AG08395 (cell line): Measurements from ENCODE around the gene ZNF667.

Source experiments
- DNase-seq: peaks from one replicate; pipeline ENCODE4 v3.0.0; 2012; ENCODE audit warnings: mixed read lengths, low spot score

ZNF667 gene

GRCh38 chr19:56476651-56477428, at the start of gene ZNF667:
Gene ZNF667, minus strand, starts transcription at chr19:56477345. Its CDS starts 14,975 bp downstream, at chr19:56462370.
- peak; percentile 71 for DNase-seq

- no peak for DNase-seq
These were observed 48.2 kb upstream of the ZNF667 start for GRCh38 chr19:56525214-56525860.

GRCh38 chr19:56508290-56508778, 31.2 kb upstream of the ZNF667 start:
- no peak for DNase-seq

GRCh38 chr19:56507446-56508289, 30.5 kb upstream of the ZNF667 start, which contains the start of gene ZNF471:
Gene ZNF471, plus strand, starts transcription at chr19:56507855. Its CDS starts 3,717 bp downstream, at chr19:56511572.
- DNase-seq, result peak; percentile 100

- DNase-seq, result no peak
These were observed 27.4 kb upstream of the ZNF667 start for GRCh38 chr19:56504581-56504980.

GRCh38 chr19:56491399-56491798, 14.3 kb upstream of the ZNF667 start:
- DNase-seq, result no peak

- peak; percentile 98 for DNase-seq
These were observed 539 bp upstream of the ZNF667 start for GRCh38 chr19:56477429-56478338.

GRCh38 chr19:56476093-56476492, 1.1 kb downstream of the ZNF667 start:
- DNase-seq, result no peak

GRCh38 chr19:56474308-56474707, 2.8 kb downstream of the ZNF667 start:
- DNase-seq, result no peak

GRCh38 chr19:56441206-56441792, 35.8 kb downstream of the ZNF667 start:
- no peak for DNase-seq

GRCh38 chr19:56423985-56424353, 53.2 kb downstream of the ZNF667 start:
- DNase-seq, result no peak

- no peak for DNase-seq
These were observed 53.7 kb downstream of the ZNF667 start for GRCh38 chr19:56423276-56423984.

GRCh38 chr19:56405062-56405461, 72.1 kb downstream of the ZNF667 start:
- DNase-seq, result no peak

GRCh38 chr19:56404705-56405056, 72.5 kb downstream of the ZNF667 start:
- no peak for DNase-seq

GRCh38 chr19:56403764-56404704, 73.1 kb downstream of the ZNF667 start, which contains the start of gene ZNF583:
Gene ZNF583, plus strand, starts transcription at chr19:56404332. Its CDS starts 2,783 bp downstream, at chr19:56407115.
- DNase-seq, result peak; percentile 100

- DNase-seq, result no peak
These were observed 73.9 kb downstream of the ZNF667 start for GRCh38 chr19:56403261-56403660.

GRCh38 chr19:56400485-56400884, 76.7 kb downstream of the ZNF667 start:
- no peak for DNase-seq

- no peak for DNase-seq
These were observed 78.3 kb downstream of the ZNF667 start for GRCh38 chr19:56398809-56399208.
